HPDE6-E6E7 (cell line): ENCODE results near the gene SPHK1.
"Not testable (repeated sequence)": the region's sequence is repeated elsewhere in the genome, so short reads cannot be mapped to it uniquely, and the experiment has no call there.

Experiments used
- DNase-seq: peaks from one replicate; pipeline ENCODE4 v3.0.0; 2011; ENCODE audit warnings: missing footprints; ENCODE audit errors: extremely low spot score

The SPHK1 gene

DNA sequence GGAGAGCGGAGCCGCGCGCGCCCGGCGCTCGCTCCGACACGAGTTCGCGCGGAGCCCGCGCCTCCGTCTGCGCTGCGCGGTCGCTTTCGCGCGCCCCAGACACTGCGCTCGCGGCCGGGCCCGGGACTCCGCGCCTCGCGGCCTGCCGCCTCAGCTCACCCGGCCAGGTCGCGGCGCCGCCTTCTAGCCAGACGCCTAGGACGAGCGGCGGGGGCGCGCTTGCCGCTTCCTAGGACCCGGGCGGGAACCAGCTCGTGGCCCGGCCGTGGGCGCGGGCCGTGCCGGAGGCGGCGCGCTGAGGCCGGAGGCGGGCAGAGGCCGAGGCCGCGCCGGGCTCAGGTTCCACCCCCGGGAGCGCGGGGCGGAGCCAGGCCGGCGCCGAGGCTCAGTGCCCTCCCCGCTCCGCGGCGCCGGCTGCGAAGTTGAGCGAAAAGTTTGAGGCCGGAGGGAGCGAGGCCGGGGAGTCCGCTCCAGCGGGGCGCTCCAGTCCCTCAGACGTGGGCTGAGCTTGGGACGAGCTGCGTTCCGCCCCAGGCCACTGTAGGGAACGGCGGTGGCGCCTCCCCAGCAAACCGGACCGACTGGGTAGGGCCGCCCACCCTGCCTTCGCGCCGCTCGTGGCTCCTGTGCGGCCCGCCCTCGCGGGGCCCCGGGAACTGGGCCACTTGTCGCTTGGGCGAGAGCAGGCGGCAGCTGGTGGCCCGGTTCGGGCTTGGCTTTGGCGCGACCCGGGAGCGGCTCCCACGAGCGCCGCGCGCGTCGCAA is at the start of gene SPHK1:
TSS of gene SPHK1 (plus strand) at position 388 of the 765 bp plus-strand sequence. CDS start 1,036 bp downstream, outside the sequence.
- DNase-seq, result no peak

DNA sequence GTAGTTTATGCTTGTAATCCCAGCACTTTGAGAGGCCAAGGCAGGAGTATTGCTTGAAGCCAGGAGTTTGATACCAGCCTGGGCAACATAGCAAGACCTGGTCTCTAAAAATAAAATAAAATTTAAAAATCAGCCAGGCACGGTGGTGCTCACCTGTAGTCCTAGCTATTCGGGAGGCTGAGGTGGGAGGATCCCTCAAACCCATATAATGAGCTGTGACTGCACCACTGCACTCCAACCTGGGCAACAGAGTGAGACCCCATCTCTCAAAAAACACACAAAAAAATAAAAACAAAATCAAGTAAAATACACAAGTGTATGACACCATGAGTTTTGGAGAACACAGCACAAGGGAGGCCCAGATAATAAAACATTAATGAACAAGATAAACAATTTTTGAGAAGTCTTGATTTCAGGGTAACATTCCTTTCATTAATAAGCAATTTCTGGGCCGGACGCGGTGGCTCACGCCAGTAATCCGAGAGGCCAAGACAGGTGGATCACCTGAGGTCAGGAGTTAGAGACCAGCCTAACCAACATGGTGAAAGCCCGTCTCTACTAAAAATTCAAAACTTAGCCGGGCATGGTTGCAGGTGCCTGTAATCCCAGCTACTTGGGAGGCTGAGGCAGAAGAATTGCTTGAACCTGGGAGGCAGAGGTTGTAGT is 48.6 kb upstream of the SPHK1 start:
- DNase-seq, result no peak

DNA sequence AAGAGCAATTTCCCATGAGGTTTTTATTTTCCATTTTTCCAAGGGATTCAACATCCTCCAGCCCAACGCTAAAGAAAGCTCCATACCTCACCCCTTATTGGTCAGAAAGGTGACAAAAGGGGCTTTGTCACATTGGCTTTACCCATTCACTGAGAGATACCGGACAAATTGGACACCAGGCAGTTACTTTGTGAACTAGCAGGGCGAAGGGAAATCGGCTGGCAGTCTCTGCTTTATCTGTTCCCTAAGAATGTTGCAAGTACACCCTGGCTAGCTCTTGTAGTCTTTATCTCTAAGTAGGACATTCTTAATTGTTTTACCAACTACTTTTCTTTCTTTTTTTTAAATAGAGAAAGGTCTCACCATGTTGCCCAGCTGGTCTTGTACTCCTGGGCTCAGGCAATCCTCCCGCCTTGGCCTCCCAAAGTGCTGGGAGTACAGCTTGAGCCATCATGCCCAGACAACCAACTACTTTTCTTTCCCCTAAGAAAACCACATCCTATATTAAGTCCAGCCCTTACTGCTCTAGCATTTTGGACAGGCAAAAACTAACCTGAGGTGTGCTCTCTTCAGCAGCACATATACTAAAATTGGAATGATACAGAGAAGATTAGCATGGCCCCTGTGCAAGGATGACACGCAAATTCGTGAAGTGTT is 47.5 kb upstream of the SPHK1 start:
- DNase-seq, result no peak

- no peak for DNase-seq
Measured at GRCh38 chr17:76337413-76337777, 47.0 kb upstream of the SPHK1 start.

DNA sequence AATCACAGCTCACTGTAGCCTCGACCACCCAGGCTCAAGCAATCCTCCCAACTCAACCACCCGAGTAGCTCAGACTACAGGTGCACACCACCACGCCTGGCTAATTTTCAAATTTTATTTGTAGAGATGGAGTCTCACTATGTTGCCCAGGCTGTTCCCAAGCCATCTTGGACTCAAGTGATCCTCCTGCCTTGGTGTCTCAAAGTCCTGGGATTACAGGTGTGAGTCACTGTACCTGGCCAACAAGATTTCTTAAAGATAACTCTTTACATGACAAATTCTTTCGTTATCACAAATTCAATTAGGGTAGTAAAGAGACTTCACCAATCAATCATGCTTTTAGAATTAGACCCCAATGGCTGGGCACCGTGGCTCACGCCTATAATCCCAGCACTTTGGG is 43.1 kb upstream of the SPHK1 start:
- DNase-seq, result no peak

GRCh38 chr17:76343106-76343505 is 41.3 kb upstream of the SPHK1 start:
- DNase-seq, result no peak

- DNase-seq, result no peak
Measured at GRCh38 chr17:76345377-76345974, 38.9 kb upstream of the SPHK1 start.

- not testable (repeated sequence) for DNase-seq
Measured at GRCh38 chr17:76346936-76347335, 37.5 kb upstream of the SPHK1 start.

DNA sequence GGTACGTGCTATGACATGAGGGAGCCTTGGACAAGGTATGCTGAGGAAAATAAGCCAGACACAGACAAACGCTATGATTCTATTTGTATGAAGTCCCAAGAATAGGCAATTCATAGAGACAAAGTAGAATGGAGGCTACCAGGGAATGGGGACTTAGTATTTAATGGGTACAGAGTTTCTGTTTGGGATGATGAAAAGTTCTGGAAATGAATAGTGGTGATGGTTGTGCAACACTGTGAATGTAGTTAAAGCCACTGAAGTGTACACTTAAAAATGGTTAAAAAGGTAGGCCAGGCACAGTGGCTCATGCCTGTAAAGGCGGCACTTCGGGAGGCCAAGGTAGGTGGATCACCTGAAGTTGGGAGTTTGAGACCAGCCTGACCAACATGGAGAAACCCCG is 33.9 kb upstream of the SPHK1 start:
- DNase-seq, result no peak

DNA sequence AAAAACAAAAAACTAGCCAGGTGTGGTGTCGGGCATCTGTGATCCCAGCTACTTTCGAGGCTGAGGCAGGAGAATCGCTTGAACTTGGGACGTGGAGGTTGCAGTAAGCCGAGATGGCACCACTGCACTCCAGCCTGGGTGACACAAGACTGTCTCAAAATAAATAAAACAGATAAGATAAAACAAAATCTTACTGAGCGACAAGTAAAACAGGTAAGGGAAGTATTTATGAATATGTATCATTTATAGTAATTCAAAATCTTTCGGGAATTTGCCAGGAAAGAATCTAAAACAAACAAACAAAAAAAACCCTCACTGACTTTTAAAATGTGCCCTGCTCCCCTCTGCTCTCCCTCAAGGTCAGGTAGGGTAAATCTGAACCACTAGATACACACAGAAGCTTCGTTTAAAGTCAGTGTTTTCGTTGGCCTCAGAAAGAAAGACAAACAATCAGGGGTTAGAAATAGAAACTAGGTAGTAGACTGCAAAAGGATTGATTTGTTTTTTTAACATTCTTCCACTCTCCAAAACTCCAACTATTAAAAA is 32.8 kb upstream of the SPHK1 start:
- no peak for DNase-seq

GRCh38 chr17:76353004-76353598 is 31.3 kb upstream of the SPHK1 start:
- no peak for DNase-seq

GRCh38 chr17:76353599-76354316 is 30.7 kb upstream of the SPHK1 start, which contains the start of gene PRPSAP1:
Gene PRPSAP1 (minus strand): TSS chr17:76353916. CDS start chr17:76353703, 213 bp downstream.
- DNase-seq, result peak; percentile 91

DNA sequence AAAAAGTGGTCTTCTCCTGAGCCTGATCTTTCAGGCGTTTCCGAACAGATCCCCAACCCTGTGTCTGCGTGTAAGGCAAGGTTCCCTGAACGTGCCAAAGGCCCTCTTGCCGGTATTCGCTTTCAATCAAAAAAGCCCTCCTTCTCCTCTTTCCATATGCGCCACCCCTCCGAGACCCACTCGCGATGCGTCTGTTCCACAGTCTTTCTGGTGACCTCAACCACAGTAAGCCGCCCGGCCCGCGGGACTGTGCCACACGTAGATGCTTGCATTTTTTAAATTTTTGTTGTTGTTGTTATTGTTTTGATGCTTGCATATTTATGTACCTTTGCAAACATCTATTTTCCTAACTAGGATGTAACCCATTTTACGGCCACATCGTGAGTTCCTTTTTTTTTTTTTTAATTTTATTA is 30.1 kb upstream of the SPHK1 start:
- no peak for DNase-seq

GRCh38 chr17:76354747-76355310 is 29.6 kb upstream of the SPHK1 start:
- no peak for DNase-seq

GRCh38 chr17:76356803-76357456 is 27.5 kb upstream of the SPHK1 start:
- DNase-seq, result no peak

DNA sequence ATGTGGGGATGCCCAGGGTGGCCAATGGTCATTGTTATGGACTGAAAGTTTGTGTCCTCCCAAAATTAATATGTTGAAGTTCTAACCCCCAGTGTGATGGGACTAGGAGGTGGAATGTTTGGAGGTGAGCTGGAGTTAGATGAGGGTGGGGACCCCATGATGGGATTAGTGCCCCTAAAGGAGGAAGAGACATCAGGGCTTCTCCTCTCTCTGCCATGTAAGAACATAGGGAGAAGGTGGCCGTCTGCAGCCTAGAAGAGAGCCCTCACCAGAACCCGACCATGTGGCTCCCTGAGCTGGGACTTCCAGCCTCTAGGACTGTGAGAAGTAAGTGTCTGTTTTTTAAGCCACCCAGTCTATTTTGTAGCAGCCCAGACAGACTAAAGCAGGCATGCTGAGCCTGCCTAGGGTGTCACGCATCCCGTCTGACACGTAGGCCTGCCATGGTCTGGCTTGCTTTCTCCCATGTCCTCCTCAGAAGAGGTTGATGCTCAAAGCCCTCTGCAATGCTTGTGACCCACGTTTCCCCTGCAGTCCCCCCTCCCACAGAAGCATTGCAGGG is 26.7 kb upstream of the SPHK1 start:
- no peak for DNase-seq

DNA sequence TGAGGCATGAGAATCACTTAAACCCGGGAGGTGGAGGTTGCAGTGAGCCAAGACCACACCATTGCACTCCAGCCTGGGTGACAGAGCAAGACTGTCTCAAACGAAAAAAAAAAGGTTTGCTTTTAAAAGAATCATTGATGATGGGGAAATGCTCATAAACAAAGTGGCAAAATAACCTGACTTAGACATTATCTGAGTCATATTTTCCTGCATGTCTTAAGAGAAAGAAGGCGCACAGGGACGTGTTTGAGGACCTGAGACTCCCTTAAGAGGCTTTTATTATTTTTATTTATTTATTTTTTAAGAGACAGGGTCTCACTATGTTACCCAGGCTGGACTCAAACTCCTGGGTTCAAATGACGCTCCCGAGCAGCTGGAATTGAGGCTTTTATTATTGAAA is 25.0 kb upstream of the SPHK1 start:
- no peak for DNase-seq

DNA sequence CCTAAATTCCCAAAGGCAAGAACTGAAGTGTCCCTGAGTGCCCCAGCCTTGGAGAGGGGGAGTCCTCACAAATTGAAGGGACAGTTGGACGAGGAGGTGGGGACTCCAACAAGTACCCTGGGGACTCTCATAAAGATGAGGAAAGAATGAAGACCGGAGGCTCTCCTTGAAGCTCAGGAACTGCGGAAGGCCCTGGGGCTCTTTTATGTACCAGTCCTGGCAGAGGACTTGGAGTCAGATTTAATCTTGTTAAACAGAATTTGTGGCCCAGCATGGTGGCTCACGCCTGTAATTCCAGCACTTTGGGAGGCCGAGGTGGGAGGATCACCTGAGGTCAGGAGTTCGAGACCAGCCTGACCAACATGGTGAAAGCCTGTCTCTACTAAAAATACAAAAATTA is 24.6 kb upstream of the SPHK1 start:
- DNase-seq, result not testable (repeated sequence)

DNA sequence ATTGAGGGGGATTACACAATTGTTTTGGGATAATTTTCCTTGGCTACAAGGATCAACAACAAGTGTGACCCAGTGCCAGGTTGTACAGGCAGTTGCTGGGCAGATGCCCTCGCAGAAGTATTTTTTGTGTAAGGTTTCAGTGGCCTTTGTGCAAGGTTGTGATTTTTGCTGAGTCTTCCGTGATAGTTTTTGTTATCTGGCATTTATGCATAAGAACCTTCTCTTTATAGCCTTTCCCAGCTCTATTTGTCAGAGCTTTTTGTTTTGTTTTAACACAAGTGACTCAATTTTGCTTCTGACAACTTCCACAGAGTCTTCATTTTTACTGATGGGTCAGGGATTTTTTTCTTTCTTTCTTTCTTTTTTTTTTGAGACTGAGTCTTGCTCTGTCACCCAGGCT is 23.9 kb upstream of the SPHK1 start:
- DNase-seq, result no peak
